Head of caudate nucleus (tissue), 42 donors: ENCODE measurements around the gene DPP6.
A peak's percentile ranks its signal among the peaks of the same experiment; 100 is the strongest.

Source experiments
- DNase-seq, 42 donors: peaks; one replicate each; pipeline versions ENCODE4 v3.0.0 to v3.0.0-alpha.2; 2020 to 2021; ENCODE audit warnings: mixed read lengths in 7 of 42
- intact Hi-C: fragments of 100-400 bp; cut with DNase I; formaldehyde crosslinking; loops from one replicate; pipeline ENCODE4 v1.15.0; 2022

Gene DPP6

GRCh38 chr7:154748089-154748786, 696.0 kb downstream of the DPP6 start:
- intact Hi-C loops, result no loop called here
- DNase-seq, result no peak

- peak in 32 of 42 donors; percentile 29 to 74 (median 45) for DNase-seq
- intact Hi-C loops, result no loop called here
These were observed 698.2 kb downstream of the DPP6 start for GRCh38 chr7:154750353-154750801.

- intact Hi-C loops, result no loop called here
- no peak for DNase-seq
These were observed 701.0 kb downstream of the DPP6 start for GRCh38 chr7:154753226-154753625.

- intact Hi-C loops, result no loop called here
- DNase-seq, result no peak
These were observed 705.6 kb downstream of the DPP6 start for GRCh38 chr7:154757756-154758155.

- intact Hi-C loops, result no loop called here
- DNase-seq, result peak in 6 of 42 donors; percentile 27 to 62 (median 52)
These were observed 707.8 kb downstream of the DPP6 start for GRCh38 chr7:154759989-154760388.

- DNase-seq, result no peak
- intact Hi-C loops, result no loop called here
These were observed 712.9 kb downstream of the DPP6 start for GRCh38 chr7:154765118-154765517.

- intact Hi-C loops, result no loop called here
- no peak for DNase-seq
These were observed 714.9 kb downstream of the DPP6 start for GRCh38 chr7:154767142-154767541.

GRCh38 chr7:154767821-154768415, 715.7 kb downstream of the DPP6 start:
- no peak for DNase-seq
- intact Hi-C loops, result no loop called here

GRCh38 chr7:154769001-154769400, 716.8 kb downstream of the DPP6 start:
- no peak for DNase-seq
- intact Hi-C loops, result no loop called here

GRCh38 chr7:154769527-154769926, 717.3 kb downstream of the DPP6 start:
- intact Hi-C loops, result no loop called here
- peak in 2 of 42 donors; percentile 29 to 52 for DNase-seq

GRCh38 chr7:154770361-154770760, 718.2 kb downstream of the DPP6 start:
- intact Hi-C loops, result no loop called here
- no peak for DNase-seq

GRCh38 chr7:154770962-154771361, 718.8 kb downstream of the DPP6 start:
- intact Hi-C loops, result no loop called here
- no peak for DNase-seq

- intact Hi-C loops, result no loop called here
- peak in 1 of 42 donors; percentile 15 for DNase-seq
These were observed 722.2 kb downstream of the DPP6 start for GRCh38 chr7:154774303-154774969.

- intact Hi-C loops, result no loop called here
- no peak for DNase-seq
These were observed 723.5 kb downstream of the DPP6 start for GRCh38 chr7:154775681-154776080.

- intact Hi-C loops, result no loop called here
- no peak for DNase-seq
These were observed 724.2 kb downstream of the DPP6 start for GRCh38 chr7:154776350-154776749.

- DNase-seq, result peak in 11 of 42 donors; percentile 15 to 65 (median 41)
- intact Hi-C loops, result no loop called here
These were observed 724.8 kb downstream of the DPP6 start for GRCh38 chr7:154777023-154777422.

- peak in 34 of 42 donors; percentile 29 to 79 (median 58) for DNase-seq
- intact Hi-C loops, result no loop called here
These were observed 725.3 kb downstream of the DPP6 start for GRCh38 chr7:154777489-154777888.

GRCh38 chr7:154777908-154778307, 725.7 kb downstream of the DPP6 start:
- intact Hi-C loops, result no loop called here
- DNase-seq, result no peak

- intact Hi-C loops, result no loop called here
- peak in 16 of 42 donors; percentile 41 to 81 (median 59) for DNase-seq
These were observed 729.4 kb downstream of the DPP6 start for GRCh38 chr7:154781369-154782303.
